Large intestine (tissue), 3 donors: Measurements from ENCODE around the gene DGKZ. TPM values are rescaled to one million over a fixed set of nuclear protein-coding genes. Genes with fewer than 3 reads are reported as not detected.

Experiments used
- DNase-seq, 2 donors: peaks; one replicate each; pipeline versions ENCODE4 v3.0.0 to v3.0.0-alpha.2; 2013
- H3K27ac ChIP-seq: one replicate; pipeline ENCODE4 v1.5.1; 2013; ENCODE audit warnings: low read length
- H3K27me3 ChIP-seq: 2 replicates; pipeline ENCODE4 v1.6.1; 2013; ENCODE audit warnings: low read length; ENCODE audit not compliant: control insufficient read depth, insufficient read depth
- H3K36me3 ChIP-seq: 2 replicates; pipeline ENCODE4 v1.6.1; 2013; ENCODE audit warnings: low read length; ENCODE audit not compliant: control insufficient read depth, insufficient read depth
- H3K4me1 ChIP-seq: one replicate; pipeline ENCODE4 v1.6.1; 2013; ENCODE audit warnings: low read length; ENCODE audit not compliant: control insufficient read depth, insufficient read depth
- H3K4me3 ChIP-seq: one replicate; pipeline ENCODE4 v1.5.1; 2013; ENCODE audit warnings: low read length
- H3K9me3 ChIP-seq: one replicate; pipeline ENCODE4 v1.6.1; 2013; ENCODE audit warnings: mild to moderate bottlenecking, low read depth, low read length, moderate library complexity; ENCODE audit not compliant: control insufficient read depth
- WGBS: methylation state at CpG from one replicate; pipeline ENCODE4 v1.1.5; 2013; ENCODE audit warnings: low lambda C conversion rate; ENCODE audit not compliant: insufficient coverage; 5-methylcytosine and 5-hydroxymethylcytosine counted together
- polyA plus RNA-seq: library from polyadenylated mRNA; unstranded; fragments of 120-200 nt; gene quantifications from one replicate; pipeline ENCODE4 v1.2.1, GENCODE V29; 2013

DGKZ gene
- polyA plus RNA-seq, 1 donor: 46.9 TPM

- DNase-seq: peak in 1 of 2 donors; percentile 75
- H3K4me1 ChIP-seq: peaks cover 21% of the 10 kb centered on the region
- peak overlapping the region; percentile 53 for H3K27ac ChIP-seq
- H3K9me3 ChIP-seq: peaks cover 5% of the 10 kb centered on the region
- peaks cover 21% of the 10 kb centered on the region for H3K36me3 ChIP-seq
- WGBS: no CpG with 5 or more reads among the region's 66 CpGs
- peaks cover 10% of the 10 kb centered on the region for H3K27me3 ChIP-seq
- peak overlapping the region; percentile 73 for H3K4me3 ChIP-seq
These were observed 34.8 kb downstream of the DGKZ start for GRCh38 chr11:46381819-46382645.

- DNase-seq: peak in 1 of 2 donors; percentile 52
- H3K4me1 ChIP-seq: peaks cover 26% of the 10 kb centered on the region
- H3K27ac ChIP-seq: no peak overlapping the region
- peak overlapping the region; percentile 73 for H3K4me3 ChIP-seq
- H3K27me3 ChIP-seq: peaks cover 18% of the 10 kb centered on the region
- peaks cover 14% of the 10 kb centered on the region for H3K36me3 ChIP-seq
- peaks cover 5% of the 10 kb centered on the region for H3K9me3 ChIP-seq
- WGBS: 0% methylated on average over 1 of the region's 18 CpGs
These were observed 35.6 kb downstream of the DGKZ start for GRCh38 chr11:46382646-46383403.

- H3K4me3 ChIP-seq: no peak overlapping the region
- H3K4me1 ChIP-seq: peaks cover 30% of the 10 kb centered on the region
- H3K27ac ChIP-seq: peak overlapping the region; percentile 35
- H3K9me3 ChIP-seq: peaks cover 5% of the 10 kb centered on the region
- WGBS: no CpG with 5 or more reads among the region's 7 CpGs
- H3K36me3 ChIP-seq: peaks cover 10% of the 10 kb centered on the region
- peaks cover 23% of the 10 kb centered on the region for H3K27me3 ChIP-seq
- DNase-seq: no peak
These were observed 36.1 kb downstream of the DGKZ start for GRCh38 chr11:46383404-46383758.

GRCh38 chr11:46383974-46384701 is 36.9 kb downstream of the DGKZ start:
- Histone ChIP-seq H3K4me3 (no peak overlapping the region), H3K36me3 (peaks cover 9% of the 10 kb centered on the region), H3K4me1 (peaks cover 36% of the 10 kb centered on the region), H3K27me3 (peaks cover 31% of the 10 kb centered on the region), H3K27ac (peak overlapping the region; percentile 35), H3K9me3 (peaks cover 5% of the 10 kb centered on the region)
- WGBS: no CpG with 5 or more reads among the region's 12 CpGs
- DNase-seq: peak; percentile 83 to 90

- peaks cover 44% of the 10 kb centered on the region for H3K27me3 ChIP-seq
- no peak overlapping the region for H3K27ac ChIP-seq
- no CpG with 5 or more reads among the region's 47 CpGs for WGBS
- DNase-seq: no peak
- peaks cover 10% of the 10 kb centered on the region for H3K9me3 ChIP-seq
- no peak overlapping the region for H3K4me3 ChIP-seq
- H3K4me1 ChIP-seq: peaks cover 48% of the 10 kb centered on the region
- H3K36me3 ChIP-seq: peaks cover 9% of the 10 kb centered on the region
These were observed 38.1 kb downstream of the DGKZ start for GRCh38 chr11:46385169-46386004.

- Histone ChIP-seq H3K27me3 (peaks cover 51% of the 10 kb centered on the region), H3K4me3 (no peak overlapping the region), H3K4me1 (peaks cover 52% of the 10 kb centered on the region), H3K36me3 (peaks cover 9% of the 10 kb centered on the region), H3K9me3 (peaks cover 10% of the 10 kb centered on the region), H3K27ac (no peak overlapping the region)
- WGBS: no CpG with 5 or more reads among the region's 25 CpGs
- DNase-seq: no peak
These were observed 38.8 kb downstream of the DGKZ start for GRCh38 chr11:46386005-46386578.

GRCh38 chr11:46386674-46387073 is 39.4 kb downstream of the DGKZ start:
- no CpG with 5 or more reads among the region's 4 CpGs for WGBS
- no peak overlapping the region for H3K4me3 ChIP-seq

GRCh38 chr11:46387456-46387855 is 40.2 kb downstream of the DGKZ start:
- peaks cover 52% of the 10 kb centered on the region for H3K4me1 ChIP-seq
- no peak overlapping the region for H3K27ac ChIP-seq
- H3K9me3 ChIP-seq: peaks cover 8% of the 10 kb centered on the region
- no peak for DNase-seq
- peaks cover 9% of the 10 kb centered on the region for H3K36me3 ChIP-seq
- peaks cover 54% of the 10 kb centered on the region for H3K27me3 ChIP-seq
- H3K4me3 ChIP-seq: no peak overlapping the region
- no CpG with 5 or more reads among the region's 5 CpGs for WGBS

More at GRCh38 chr11:46386674-46387073, 39.4 kb downstream of the DGKZ start:
- Histone ChIP-seq H3K27me3 (peaks cover 54% of the 10 kb centered on the region), H3K27ac (no peak overlapping the region), H3K9me3 (peaks cover 10% of the 10 kb centered on the region), H3K4me1 (peaks cover 52% of the 10 kb centered on the region), H3K36me3 (peaks cover 9% of the 10 kb centered on the region)
- no peak for DNase-seq

GRCh38 chr11:46387919-46388618 is 40.8 kb downstream of the DGKZ start:
- Histone ChIP-seq H3K9me3 (peaks cover 9% of the 10 kb centered on the region), H3K4me1 (peaks cover 51% of the 10 kb centered on the region), H3K27ac (no peak overlapping the region), H3K36me3 (peaks cover 7% of the 10 kb centered on the region), H3K27me3 (peaks cover 54% of the 10 kb centered on the region), H3K4me3 (no peak overlapping the region)
- DNase-seq: peak in 1 of 2 donors; percentile 32
- WGBS: no CpG with 5 or more reads among the region's 24 CpGs
